RPMI8226 (cell line): ENCODE measurements around the gene LRIG2.

ENCODE experiments used
- DNase-seq: peaks from one replicate; pipeline ENCODE4 v3.0.0-alpha.2; 2015

LRIG2 gene

GRCh38 chr1:113178522-113178921, 105.5 kb downstream of the LRIG2 start:
- DNase-seq = no peak
